Caki2 (cell line): ENCODE data around the gene CEP164. TPM values are rescaled to one million over a fixed set of nuclear protein-coding genes. Genes with fewer than 3 reads are reported as not detected.

Experiments used
- DNase-seq: peaks from one replicate; pipeline ENCODE4 v3.0.0-alpha.2; 2015; ENCODE audit warnings: low read depth
- in situ Hi-C: cut with HindIII; loops from 2 replicates; pipeline ENCODE4 v1.10.0; 2016; ENCODE audit warnings: low sequenced_read_pairs, low pct_unique_long_range_greater_than_20kb, mixed read lengths
- total RNA-seq: library from RNA; depleted of rRNA; stranded (reverse); fragments of >200 nt; shearing (Covaris generic); gene quantifications from 2 replicates; pipeline ENCODE4 v1.2.3, GENCODE V29; 2014; ENCODE audit warnings: low replicate concordance; rRNA removed

The CEP164 gene
- total RNA-seq, result 7.9 and 21.5 TPM in 2 replicates

GRCh38 chr11:117327567-117328374, at the start of gene CEP164:
Gene CEP164 (plus strand): TSS chr11:117327854. CDS start chr11:117338587, 10,733 bp downstream.
- peak; percentile 87 for DNase-seq
- in situ Hi-C loops, result no loop called here

DNA sequence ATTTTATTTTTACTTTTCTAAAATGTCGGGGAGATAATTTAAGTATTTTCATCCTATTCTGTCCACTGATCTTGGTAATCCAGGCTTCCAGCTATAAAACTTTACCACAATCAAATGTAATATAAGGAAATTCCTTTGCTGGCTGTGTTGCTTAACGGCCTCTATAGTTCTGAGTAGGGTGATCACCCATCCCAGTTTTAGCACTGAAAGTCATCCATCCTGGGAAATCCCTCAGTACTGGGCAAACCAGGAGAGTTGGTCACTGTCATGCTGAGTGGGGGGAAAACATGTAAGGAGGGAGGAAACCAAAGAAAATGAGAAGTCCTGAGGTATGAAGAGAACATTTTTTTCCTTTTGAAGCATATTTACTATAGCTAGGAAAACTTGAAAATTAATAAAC, 49.3 kb upstream of the CEP164 start:
- DNase-seq, result no peak
- in situ Hi-C loops, result no loop called here

DNA sequence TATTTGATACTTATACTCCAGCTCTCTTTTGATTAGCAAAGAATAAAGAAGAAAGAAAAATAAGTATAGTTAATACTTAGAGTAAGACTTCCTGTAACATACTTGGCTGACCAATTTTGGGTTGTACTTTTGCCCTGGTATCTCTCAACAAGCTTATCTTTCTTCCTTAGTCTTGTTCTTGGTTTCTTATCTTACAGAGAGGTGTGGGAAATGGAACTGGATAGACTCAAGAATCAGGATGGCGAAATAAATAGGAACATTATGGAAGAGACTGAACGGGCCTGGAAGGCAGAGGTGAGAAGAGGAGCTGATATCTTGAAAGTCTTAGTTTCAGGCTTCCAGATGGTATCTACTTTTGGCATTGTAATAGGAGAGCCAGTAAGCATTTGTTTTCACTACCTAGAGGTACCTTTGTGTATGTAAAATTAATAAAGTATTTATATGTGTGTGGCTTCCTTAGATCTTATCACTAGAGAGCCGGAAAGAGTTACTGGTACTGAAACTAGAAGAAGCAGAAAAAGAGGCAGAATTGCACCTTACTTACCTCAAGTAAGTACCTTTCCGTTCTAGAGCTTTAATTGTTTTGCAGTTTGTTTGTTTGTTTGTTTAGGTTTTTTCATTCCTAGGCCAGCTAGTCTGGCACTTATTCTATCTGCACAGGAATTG, 47.8 kb upstream of the CEP164 start:
- in situ Hi-C loops, result no loop called here
- no peak for DNase-seq

DNA sequence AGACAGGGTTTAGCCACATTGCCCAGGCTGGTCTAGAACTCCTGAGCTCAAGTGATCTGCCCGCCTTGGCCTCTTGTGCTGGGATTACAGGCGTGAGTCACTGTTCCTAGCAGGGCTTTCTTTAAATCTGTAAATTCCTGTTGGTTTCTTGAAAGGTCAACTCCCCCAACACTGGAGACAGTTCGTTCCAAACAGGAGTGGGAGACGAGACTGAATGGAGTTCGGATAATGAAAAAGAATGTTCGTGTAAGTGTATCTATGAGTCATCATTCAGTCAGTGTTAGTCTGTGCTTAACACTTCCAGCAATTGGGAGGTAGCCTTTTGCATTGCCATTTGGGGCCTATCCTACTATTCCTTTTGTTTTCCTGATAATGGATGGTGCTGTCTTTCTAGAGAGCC, 46.5 kb upstream of the CEP164 start:
- in situ Hi-C loops, result no loop called here
- peak; percentile 21 for DNase-seq

- DNase-seq, result no peak
- in situ Hi-C loops, result no loop called here
Measured at GRCh38 chr11:117281869-117282268, 45.8 kb upstream of the CEP164 start.

GRCh38 chr11:117282956-117283355, 44.7 kb upstream of the CEP164 start:
- in situ Hi-C loops, result no loop called here
- DNase-seq, result no peak

- no peak for DNase-seq
- in situ Hi-C loops, result no loop called here
Measured at GRCh38 chr11:117284053-117284452, 43.6 kb upstream of the CEP164 start.

- in situ Hi-C loops, result no loop called here
- no peak for DNase-seq
Measured at GRCh38 chr11:117286588-117286987, 41.1 kb upstream of the CEP164 start.

DNA sequence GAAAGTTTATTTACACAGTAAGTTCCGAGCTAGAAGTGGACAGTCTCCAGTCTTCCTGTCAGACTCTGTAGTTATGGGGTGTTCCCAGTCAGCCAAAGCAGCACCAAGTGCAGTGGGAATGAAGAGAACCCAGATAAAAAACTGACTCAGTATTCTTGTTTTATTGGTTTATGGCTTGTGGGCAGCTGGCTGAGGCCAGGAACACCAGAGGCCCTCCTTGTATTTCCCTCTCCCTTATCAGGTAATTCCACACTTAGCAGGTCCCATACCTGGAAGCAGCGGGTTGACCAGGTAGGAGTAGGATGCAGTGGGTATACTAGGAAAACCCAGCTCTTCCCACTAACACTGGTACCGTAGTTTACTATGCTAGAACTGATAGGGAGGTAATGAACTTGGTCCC, 40.0 kb upstream of the CEP164 start:
- no peak for DNase-seq
- in situ Hi-C loops, result no loop called here

- DNase-seq, result no peak
- in situ Hi-C loops, result no loop called here
Measured at GRCh38 chr11:117289795-117290194, 37.9 kb upstream of the CEP164 start.

DNA sequence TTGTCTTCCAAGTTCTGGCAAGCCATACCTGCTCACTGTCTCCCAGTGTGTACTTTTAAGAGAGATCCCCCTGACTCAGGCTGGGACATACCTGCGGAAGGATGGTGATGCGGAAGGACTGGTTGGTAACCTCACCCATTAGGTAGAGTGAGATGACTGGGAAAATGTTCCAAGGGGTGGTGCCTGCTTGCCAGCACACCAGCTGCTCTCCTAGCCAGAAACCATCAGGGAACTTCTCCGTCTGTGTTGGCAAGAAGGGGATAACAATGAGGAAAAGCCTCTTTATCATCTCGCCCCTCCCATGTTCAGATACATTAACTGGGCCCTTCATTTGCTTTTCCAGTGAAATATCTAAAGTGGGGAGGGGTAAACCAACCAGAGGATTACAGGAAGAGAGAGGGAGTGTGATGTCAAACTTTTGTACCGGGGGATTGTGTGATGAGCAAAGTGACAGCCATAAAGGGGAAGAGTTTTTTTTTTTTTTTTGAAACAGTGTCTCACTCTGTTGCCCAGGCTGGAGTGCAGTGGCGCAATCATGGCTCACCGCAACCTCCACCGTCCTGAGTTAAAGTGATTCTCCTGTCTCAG, 36.8 kb upstream of the CEP164 start, which contains the start of gene BACE1-AS:
Gene BACE1-AS (plus strand): TSS at position 538 of the 588 bp plus-strand sequence.
- no peak for DNase-seq
- in situ Hi-C loops, result no loop called here

GRCh38 chr11:117292616-117293015, 35.0 kb upstream of the CEP164 start:
- in situ Hi-C loops, result no loop called here
- no peak for DNase-seq

DNA sequence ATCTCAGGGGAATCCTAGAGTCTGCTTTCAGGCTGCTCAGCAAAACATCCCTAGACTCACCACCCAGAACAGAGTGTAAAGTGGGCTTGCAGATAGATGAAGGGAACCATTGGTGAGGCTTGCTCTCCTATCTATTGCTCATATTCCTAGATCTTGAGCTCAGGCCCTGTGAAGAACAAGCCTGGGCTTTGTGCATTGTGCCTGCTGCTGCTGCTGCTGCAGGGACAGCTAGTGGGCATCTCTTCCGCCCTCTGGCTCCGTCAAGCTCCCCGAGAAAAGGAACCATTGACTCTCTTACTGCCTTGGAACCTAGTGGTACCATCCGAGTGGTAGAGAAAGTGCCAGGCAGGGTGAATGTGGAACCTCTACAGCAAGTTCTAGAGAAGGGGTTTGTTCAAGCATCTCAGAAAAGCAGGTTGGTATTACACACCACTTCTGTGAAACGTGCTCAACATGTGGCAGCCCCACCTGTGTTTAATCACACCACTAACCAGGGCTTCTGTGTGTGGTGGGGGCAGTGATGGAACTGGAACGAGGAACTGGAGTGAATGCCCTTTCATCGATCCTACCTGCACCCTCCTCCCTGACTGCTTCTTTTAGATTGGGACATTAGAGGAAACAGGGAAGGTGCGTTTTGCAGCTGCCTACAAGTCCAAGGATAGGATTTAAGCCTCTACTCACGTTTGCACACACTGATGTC, 32.1 kb upstream of the CEP164 start:
- in situ Hi-C loops, result no loop called here
- DNase-seq, result no peak

- DNase-seq, result no peak
Measured at GRCh38 chr11:117296881-117297280, 30.8 kb upstream of the CEP164 start.

DNA sequence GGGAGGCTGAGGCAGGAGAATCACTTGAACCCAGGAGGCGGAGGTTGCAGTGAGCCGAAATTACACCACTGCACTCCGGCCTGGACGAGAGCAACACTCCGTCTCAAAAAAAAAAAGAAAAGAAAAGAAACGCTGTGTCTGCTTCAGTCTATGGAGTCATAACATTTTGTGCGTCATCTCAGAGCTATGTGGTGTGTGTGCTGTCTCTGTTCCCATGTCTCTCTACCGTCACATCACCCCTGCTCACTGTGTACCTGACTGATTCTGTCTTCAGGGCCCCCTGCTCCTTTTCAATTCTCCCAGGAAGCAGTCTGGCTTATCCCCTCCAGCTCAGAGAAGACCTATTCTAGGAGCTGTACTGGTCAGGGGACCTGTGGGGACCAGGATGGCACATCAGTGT, 29.5 kb upstream of the CEP164 start:
- in situ Hi-C loops, result no loop called here
- no peak for DNase-seq

More at GRCh38 chr11:117296881-117297280, 30.8 kb upstream of the CEP164 start:
- in situ Hi-C loops, result no loop called here

GRCh38 chr11:117299351-117300282, 28.0 kb upstream of the CEP164 start:
- in situ Hi-C loops, result no loop called here
- no peak for DNase-seq

DNA sequence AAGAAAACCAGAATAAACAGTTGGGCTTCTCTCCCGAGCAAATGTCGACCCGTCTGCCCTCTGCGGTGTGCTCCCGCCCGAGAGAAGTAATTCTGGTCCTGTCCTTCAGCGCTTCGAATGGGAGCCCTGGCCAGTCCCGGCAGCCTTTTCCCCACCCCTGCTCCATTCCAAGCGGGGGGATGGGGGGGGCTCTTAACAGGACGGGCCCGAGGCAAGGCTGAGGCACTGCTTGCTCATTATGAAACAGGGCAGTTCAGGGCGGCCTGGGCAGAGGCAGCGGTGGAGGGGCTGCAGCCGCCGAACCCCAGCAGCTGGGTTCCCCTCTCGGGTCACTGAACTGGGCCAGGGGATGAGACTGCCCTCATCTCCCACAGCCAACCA, 27.4 kb upstream of the CEP164 start:
- in situ Hi-C loops, result no loop called here
- DNase-seq, result no peak

DNA sequence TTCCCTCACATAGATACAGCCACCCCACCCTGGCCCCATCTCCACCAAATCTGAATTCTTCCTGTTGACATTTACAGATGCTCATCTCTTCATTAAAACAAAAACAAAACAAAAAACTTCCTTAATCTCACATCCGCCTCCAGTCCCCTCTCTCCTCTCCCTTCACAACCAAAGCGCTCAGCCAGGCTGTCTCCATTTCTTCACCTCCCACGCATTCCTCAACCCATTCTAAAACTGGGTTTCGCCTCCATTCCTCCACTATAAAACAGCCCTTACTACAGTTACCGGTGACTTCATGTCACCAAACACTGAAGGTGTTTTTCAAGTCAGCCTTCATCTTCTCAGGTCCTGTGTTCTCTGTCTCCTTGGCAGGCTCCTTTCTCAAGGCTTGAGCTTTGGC, 26.9 kb upstream of the CEP164 start:
- DNase-seq, result no peak
- in situ Hi-C loops, result no loop called here
